CD4-positive, alpha-beta T cell treated with Interleukin-12 subunit alpha and Interleukin-12 subunit beta, for 1 hour (primary cell): ENCODE data around the gene SHTN1.

Source experiments
- DNase-seq: peaks from one replicate; pipeline ENCODE4 v3.0.0-alpha.2; 2020

SHTN1 gene

DNA sequence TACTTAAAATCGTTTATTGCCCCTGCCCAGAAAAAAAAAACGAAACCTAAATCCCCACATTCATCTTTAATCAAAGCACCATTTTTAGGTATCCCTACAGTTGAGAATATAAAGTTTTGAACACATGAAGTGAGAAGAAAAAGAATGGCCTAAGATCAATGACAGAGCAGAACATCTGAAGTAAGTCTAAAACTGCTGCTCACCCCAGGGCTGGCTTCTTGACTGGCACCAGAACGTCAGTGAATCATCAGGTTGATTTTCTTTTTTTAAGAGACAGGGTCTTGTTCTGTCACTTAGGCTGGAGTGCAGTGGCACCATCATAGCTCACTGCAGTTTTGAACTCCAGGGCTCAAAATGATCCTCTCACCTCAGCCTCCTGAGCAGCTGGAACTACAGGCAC is 24.9 kb downstream of the SHTN1 start:
- no peak for DNase-seq

- no peak for DNase-seq
Measured at GRCh38 chr10:116978901-116979300, 26.1 kb downstream of the SHTN1 start.

GRCh38 chr10:116974456-116975005 is 30.5 kb downstream of the SHTN1 start:
- no peak for DNase-seq

GRCh38 chr10:116973946-116974455 is 31.0 kb downstream of the SHTN1 start:
- no peak for DNase-seq

- DNase-seq: no peak
Measured at GRCh38 chr10:116973371-116973905, 31.5 kb downstream of the SHTN1 start.

- DNase-seq: no peak
Measured at GRCh38 chr10:116972131-116972530, 32.9 kb downstream of the SHTN1 start.

DNA sequence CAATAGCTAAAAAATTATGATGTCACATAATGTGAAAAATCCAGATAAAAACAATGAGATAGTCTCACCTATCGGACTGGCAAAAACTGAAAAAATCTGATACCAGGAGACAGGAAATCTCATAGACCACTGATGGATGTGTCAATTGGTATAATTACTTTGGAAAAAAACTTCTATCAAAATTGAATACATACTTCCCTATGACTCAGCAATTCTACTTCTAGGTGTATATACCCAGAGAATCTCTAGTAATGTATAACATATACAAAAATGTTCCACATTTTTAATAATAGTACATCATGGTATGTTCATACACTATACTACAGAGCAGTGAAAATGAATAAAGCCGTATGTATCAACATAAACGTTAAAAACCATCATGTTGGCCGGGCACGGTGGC is 34.9 kb downstream of the SHTN1 start:
- no peak for DNase-seq

GRCh38 chr10:116968331-116968730 is 36.7 kb downstream of the SHTN1 start:
- no peak for DNase-seq

DNA sequence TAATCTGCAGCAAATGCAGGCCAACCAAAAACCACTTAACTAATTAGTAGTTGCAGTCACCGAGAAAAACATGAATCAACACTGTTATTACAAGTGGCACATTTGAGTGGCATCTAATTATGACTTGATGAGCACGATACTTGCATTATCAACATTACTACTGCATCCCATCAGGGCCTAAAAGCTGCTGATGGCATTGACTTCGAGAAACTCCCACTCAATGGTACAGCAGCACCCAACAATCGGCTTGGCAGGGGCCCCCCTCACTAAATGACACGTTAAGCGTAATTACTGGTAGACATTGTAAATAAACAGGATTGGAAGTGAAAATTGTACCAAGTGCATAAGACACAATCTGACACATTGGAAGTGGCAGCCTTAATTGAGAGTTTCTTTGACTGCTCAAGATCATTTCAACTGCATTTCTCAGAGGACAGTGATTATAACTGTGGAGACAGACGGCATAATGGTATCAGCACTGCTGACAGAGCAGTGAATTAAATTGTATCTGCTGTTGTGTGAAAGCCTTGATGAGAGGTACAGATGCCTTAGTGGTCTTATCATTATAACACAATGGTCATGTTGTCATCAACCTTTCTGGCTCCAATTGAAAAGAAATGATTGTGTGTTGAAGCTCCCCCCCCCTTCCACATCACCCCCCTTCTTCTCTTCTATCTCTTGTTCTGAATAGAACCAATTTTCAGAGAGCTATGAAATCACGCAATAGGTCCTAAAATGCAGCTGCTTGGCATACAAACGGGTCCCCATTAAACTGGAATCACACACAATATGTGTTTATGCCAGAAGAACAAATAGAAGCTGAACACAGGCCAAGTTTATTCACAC is 43.4 kb downstream of the SHTN1 start:
- DNase-seq: no peak

- DNase-seq: no peak
Measured at GRCh38 chr10:116960066-116960776, 44.8 kb downstream of the SHTN1 start.

DNA sequence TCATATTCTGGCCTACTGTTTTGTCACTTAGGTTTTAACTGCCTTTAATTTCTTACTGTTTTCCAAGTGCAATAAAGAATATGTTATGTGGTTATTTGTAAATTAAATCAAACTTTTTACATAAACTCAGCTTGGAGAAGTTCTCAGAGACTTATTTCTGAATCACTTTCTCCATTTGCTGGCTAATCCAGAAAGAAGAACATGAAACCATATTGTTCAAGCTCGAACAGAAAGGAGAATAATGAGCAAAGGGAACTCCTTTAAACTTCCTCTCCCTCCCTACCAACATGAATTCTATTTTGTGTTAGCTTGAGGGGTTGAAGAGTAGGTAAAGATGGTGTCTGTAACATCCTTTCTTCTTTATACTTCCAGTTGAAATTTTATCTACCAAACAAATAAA is 52.3 kb downstream of the SHTN1 start:
- DNase-seq: no peak

DNA sequence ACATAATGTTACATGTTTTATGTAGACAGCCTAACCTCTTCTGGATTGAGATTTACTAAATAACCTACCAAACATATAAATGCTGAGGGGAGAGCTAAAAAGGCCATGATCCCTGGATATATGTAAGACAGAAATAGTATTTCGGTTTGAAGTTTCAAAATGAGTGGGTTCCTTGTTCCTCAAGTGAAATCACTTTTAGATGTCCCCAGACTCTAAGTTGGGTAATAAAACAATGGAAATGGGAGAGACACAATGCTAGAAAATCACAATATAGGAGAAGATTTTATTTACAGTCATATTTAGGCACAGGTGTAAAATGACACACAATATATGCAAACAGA is 56.5 kb downstream of the SHTN1 start:
- no peak for DNase-seq

GRCh38 chr10:116947841-116948529 is 57.0 kb downstream of the SHTN1 start:
- DNase-seq: no peak

DNA sequence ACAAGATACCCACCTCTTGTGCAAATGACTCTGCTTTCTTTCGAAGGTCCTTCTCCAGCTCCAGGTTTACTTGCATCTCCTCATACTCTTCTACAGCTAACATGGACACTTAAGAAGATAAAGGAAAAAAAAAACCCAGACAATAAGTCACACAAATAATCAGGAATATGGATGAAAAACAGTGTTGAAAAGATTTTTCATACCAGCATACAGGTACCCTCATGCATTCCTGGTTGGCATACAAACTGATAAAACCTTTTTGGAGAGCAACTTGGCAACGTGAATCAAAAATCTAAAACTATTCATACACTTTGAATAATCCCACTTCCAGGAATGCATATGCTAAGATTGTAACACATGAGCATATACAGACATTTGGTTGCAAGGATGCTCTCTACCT is 60.1 kb downstream of the SHTN1 start:
- DNase-seq: no peak

DNA sequence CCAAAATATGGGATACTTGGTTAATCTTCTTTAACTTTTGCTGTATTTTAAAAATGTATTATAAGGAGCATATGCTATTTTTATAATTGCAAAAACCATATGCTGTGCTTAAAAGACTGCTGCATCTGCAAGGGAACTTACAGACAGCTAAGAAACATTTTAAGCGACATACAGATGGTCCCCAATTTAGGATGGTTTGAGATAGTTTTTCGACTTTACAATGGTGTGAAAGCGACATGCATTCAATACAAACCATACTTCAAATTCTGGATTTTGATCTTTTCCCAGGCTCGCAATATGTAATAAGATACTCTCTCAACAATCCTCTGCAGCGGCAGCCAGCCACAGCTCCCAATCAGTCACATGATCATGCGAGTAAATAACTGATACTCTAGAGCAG is 73.2 kb downstream of the SHTN1 start:
- no peak for DNase-seq

DNA sequence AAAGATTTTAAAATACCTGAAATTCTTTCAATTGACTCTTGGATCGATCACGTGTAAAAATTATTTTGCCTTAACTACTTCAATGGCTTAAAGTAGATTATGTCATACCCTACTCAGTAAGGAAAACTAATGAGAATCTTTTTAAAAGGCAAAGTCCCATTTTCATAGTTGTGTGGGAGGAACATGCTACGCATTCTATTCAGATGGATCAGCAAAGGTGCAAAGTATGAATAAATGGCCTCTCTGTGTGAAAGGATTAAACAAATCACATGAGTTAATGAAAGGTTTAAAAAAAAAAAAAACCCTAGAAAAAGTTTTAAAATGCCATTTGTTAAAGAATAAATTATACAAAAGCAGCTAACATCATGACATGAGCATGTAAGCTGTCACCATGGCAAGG is 78.6 kb downstream of the SHTN1 start:
- no peak for DNase-seq

GRCh38 chr10:116925056-116925455 is 79.9 kb downstream of the SHTN1 start:
- no peak for DNase-seq

DNA sequence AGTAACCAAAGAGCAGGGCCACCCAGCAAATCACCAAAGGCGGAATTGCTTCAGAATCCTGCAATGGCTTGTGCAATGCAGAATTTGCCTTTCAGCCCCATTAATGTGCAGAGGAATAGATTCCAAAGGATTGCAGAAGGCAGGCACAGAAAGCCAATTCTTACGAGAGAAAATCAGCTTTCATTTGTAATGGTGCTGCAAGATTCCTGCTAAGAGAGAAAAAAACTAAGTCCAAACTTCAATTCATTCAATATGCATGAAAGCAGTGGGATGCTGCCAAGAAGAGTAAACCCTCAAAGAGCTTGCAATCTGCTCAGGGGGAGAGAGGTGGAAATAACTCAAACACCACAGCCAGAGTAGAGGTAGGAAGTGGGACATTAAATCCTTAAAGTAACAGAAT is 85.3 kb downstream of the SHTN1 start:
- no peak for DNase-seq

DNA sequence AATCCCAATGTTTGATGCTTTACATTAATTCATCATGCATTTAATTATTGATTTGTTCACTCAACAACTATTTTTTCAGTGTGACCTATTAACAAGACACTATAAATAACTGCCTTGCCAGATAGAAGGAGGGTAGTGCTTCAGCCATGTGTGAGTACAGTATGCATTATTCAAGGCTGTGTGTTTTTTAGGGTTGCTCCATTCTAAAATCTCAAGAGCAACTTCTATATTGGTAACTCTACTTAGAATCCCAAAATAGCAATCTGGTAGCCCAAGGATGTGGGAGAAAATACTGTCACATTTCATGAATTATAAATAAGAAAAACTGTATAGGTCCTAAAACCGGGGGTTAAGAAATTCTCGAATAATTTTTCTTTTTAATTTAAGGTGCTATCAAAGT is 85.8 kb downstream of the SHTN1 start:
- no peak for DNase-seq

- DNase-seq: no peak
Measured at GRCh38 chr10:116918583-116918982, 86.4 kb downstream of the SHTN1 start.

DNA sequence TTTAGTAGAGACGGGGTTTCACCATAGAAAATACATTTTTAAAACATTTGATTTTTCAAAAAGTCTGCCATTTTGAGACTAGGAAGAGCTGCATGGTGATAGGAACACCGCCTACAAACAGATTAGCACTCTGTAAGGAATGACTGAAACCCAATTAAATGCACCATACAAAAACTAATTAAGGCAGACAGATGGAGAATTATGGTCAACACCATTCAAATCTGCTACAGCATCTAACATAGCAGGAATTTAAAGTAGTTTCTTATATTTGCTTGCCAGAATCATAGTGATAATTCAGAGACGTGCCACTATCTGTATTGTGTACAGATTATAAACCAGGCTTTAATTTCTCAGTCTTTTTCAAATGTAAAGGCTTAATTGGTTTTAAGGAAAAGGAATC is 87.5 kb downstream of the SHTN1 start:
- no peak for DNase-seq

DNA sequence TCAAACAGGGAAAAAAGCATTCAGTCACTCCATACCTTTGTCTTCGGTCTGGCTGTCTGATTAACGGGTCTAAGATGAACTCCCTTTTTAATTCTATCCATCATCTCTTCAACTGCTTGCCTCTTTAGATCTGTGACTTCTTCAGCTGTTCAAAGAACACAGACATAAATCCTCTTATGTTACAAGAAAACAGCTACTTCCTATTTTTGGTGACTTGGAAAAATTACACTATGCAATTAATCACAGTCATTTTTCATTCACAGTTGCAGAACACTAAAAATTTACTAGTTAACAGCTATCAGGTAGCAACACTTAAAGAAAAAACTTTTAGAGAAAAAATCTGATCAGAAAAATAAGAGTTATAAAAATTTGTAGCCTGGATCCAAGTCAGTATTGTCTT is 89.6 kb downstream of the SHTN1 start:
- no peak for DNase-seq

DNA sequence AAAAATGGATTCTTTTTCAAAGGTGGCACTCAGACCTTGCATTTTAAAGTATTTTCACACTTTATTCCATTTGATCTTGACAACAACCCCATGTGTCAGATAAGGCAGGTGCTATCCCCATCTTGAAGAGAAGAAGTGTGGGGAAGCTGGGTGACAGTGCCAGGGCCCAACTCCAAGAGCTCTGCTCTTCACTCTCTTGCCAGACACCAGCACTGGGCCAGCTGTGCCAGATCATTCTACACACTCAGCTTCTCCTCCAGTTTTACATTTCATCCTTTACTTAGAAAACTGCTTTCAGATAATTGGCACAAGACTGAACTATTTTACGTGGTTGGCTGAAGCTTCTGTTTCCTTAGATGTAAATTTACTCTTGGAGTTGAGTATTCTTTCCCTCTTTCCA is 91.3 kb downstream of the SHTN1 start:
- no peak for DNase-seq
